Body of pancreas (tissue), 4 donors: ENCODE data around the gene EYS. TPM values are rescaled to one million over a fixed set of nuclear protein-coding genes. Genes with fewer than 3 reads are reported as not detected.
"Not testable (repeated sequence)": the region's sequence is repeated elsewhere in the genome, so short reads cannot be mapped to it uniquely, and the experiment has no call there.

Experiments used
- ATAC-seq: fragments of 150-250 bp; one replicate; pipeline ENCODE4 v1.9.1; 2016
- DNase-seq, 4 donors: peaks; one replicate each; pipeline ENCODE4 v3.0.0-alpha.2; 2019
- H3K27ac ChIP-seq, 4 donors: fragments of 200-600 bp; sonication (generic); 1 replicate in 3 of 4; 2 replicates in 1 of 4; pipeline versions ENCODE4 v1.5.1 to v1.6.1; 2016 to 2019; ENCODE audit warnings: mild to moderate bottlenecking in 1 of 4, mixed read lengths in 1 of 4, moderate library complexity in 1 of 4
- H3K27me3 ChIP-seq, 2 donors: fragments of 200-600 bp; sonication (generic); one replicate each; pipeline ENCODE4 v1.6.0; 2016; ENCODE audit warnings: mild to moderate bottlenecking in 1 of 2
- H3K36me3 ChIP-seq, 2 donors: fragments of 200-600 bp; sonication (generic); replicated peaks in 1 of 2; 2 replicates each; pipeline ENCODE4 v1.5.1; 2016; ENCODE audit warnings: low read depth in 2 of 2; ENCODE audit not compliant: insufficient read depth in 1 of 2
- H3K4me1 ChIP-seq: fragments of 200-600 bp; sonication (generic); one replicate; pipeline ENCODE4 v1.6.0; 2016
- H3K4me3 ChIP-seq, 2 donors: fragments of 200-600 bp; sonication (generic); 1 replicate in 1 of 2; 2 replicates in 1 of 2; pipeline ENCODE4 v1.5.1; 2016 to 2019
- H3K9me3 ChIP-seq, 3 donors: fragments of 200-600 bp; sonication (generic); 1 replicate in 2 of 3; 2 replicates in 1 of 3; pipeline ENCODE4 v1.5.1; 2016
- CTCF ChIP-seq, 7 experiments: fragments of 450-650 bp in 4 of 7; fragments of 200-600 bp in 3 of 7; sonication (generic) in 3 of 7; IDR thresholded peaks; one replicate each; pipeline ENCODE4 v1.5.1; 2016 to 2019; ENCODE audit warnings: antibody characterized with exemption in 7 of 7
- POLR2A ChIP-seq, 3 donors: fragments of 450-650 bp; IDR thresholded peaks; one replicate each; pipeline ENCODE4 v1.6.1; 2016; ENCODE audit warnings: antibody characterized with exemption in 3 of 3, mild to moderate bottlenecking in 2 of 3
- WGBS, 2 donors: methylation state at CpG; one replicate each; pipeline ENCODE4 v1.1.5; 2017; 5-methylcytosine and 5-hydroxymethylcytosine counted together
- intact Hi-C: fragments of 100-400 bp; cut with DNase I; formaldehyde crosslinking; loops from one replicate; pipeline ENCODE4 v1.15.1; 2023
- total RNA-seq, 2 donors: library from RNA; depleted of rRNA; stranded (reverse); fragments of >200 nt; gene quantifications; one replicate each; pipeline ENCODE4 v1.1.0, GENCODE V29; 2016

The EYS gene
- total RNA-seq, 2 donors from 2014 or later: 0.26 TPM; not detected in 1

DNA sequence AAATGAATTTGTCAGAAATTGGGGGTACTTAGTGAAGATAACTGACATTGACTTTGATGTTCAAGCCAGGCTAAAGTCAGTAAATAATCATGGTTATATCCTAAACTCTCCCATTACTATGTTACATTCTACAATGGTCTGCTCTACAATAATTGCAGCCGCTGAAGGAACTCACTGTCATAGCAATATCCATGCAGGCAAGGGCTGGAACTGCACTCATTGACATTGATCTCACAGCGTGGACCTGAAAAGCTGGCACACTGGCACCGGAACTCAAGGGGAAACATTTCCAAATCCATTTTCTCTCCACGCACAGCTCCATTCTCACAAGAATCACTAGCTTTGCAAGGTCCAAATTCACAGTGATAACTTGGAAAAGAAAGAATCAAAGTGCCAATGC, 702.7 kb downstream of the EYS start:
- no peak overlapping the region for H3K27ac ChIP-seq
- intact Hi-C loops: no loop called here
- WGBS, 2 donors: 84 to 87% methylated on average over 4 of the region's 4 CpGs
- no peaks in the 10 kb centered on the region for H3K27me3 ChIP-seq
- H3K36me3 ChIP-seq: no peaks in the 10 kb centered on the region
- ATAC-seq (no peak), DNase-seq (no peak)
- no peak overlapping the region for H3K4me3 ChIP-seq
- no peaks in the 10 kb centered on the region for H3K4me1 ChIP-seq
- H3K9me3 ChIP-seq: no peaks in the 10 kb centered on the region
- no peak for TF ChIP-seq CTCF (IDR thresholded peaks at IDR 0.05)
- no peak for TF ChIP-seq POLR2A (IDR thresholded peaks at IDR 0.05)

DNA sequence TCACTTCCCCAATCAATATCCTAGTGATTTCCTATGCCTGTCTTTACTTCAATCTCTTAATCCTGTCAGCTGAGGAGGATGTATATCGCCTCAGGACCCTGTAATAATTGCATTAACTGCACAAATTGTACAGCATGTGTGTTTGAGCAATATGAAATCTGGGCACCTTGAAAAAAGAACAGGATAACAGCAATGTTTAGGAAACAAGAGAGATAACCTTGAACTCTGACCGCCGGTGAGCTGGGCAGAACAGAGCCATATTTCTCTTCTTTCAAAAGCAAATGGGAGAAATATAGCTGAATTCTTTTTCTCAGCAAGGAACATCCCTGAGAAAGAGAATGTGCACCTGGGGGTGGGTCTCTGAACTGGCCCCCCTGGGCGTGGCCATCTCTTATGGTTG, 704.1 kb downstream of the EYS start:
- not testable (repeated sequence) for ATAC-seq
- WGBS, 2 donors: 86 to 93% methylated on average over 4 of the region's 4 CpGs

DNA sequence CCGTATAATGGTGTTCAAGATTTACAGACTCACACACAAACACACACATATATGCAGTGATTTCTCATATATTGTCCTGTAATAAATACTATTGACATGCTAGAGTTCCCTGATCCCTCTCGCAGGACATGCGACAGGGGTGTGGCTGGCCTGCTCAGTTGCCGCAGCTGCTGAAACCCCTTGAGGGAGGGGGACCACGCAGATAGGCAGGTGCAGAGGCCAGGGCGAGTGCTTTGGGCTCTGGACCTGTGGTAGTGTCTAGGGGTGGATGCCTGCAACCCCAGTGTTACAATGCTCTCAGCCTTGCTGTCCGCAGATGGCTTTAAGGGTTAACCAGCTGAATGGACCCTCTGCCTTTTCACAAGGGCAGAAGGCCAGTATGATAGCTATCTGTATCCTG, 706.2 kb downstream of the EYS start:
- Histone ChIP-seq H3K4me3 (no peak overlapping the region), H3K9me3 (no peaks in the 10 kb centered on the region), H3K27ac (no peak overlapping the region), H3K36me3 (no peaks in the 10 kb centered on the region), H3K27me3 (no peaks in the 10 kb centered on the region), H3K4me1 (peaks cover 7% of the 10 kb centered on the region)
- intact Hi-C loops: no loop called here
- ATAC-seq (no peak), DNase-seq (no peak)
- TF ChIP-seq CTCF (IDR thresholded peaks at IDR 0.05): no peak
- TF ChIP-seq POLR2A (IDR thresholded peaks at IDR 0.05): no peak
- 83 to 100% methylated on average over 4 to 7 of the region's 7 CpGs for WGBS, 2 donors

More for the DNA sequence above, 704.1 kb downstream of the EYS start:
- H3K9me3 ChIP-seq, H3K27me3 ChIP-seq, intact Hi-C loops, H3K36me3 ChIP-seq, H3K4me1 ChIP-seq, H3K27ac ChIP-seq, H3K4me3 ChIP-seq, DNase-seq: not testable (repeated sequence)

DNA sequence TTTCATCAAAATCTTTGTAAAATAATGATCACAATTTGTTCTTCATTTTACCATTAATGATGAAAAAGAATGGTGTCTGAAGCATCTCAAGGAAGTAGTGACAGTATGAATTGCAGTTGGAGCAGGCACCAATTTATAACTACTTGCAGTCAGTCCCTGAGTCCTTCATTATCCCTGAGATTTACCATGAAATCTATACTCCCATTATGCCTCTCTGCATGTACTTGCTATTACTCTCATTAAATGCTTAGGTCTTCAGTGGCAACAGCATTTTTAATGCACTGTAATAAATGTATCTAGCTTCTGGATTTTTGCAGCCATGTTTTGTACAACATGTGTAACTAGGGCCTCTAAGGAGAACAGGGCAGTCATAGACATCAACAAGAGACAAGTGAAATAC, 708.8 kb downstream of the EYS start:
- TF ChIP-seq CTCF (IDR thresholded peaks at IDR 0.05) (no peak), POLR2A (IDR thresholded peaks at IDR 0.05) (no peak)
- Histone ChIP-seq H3K4me3 (no peak overlapping the region), H3K27me3 (no peaks in the 10 kb centered on the region), H3K4me1 (peaks cover 13% of the 10 kb centered on the region), H3K27ac (no peak overlapping the region), H3K36me3 (no peaks in the 10 kb centered on the region), H3K9me3 (no peaks in the 10 kb centered on the region)
- intact Hi-C loops: no loop called here
- DNase-seq (no peak), ATAC-seq (no peak)

- Histone ChIP-seq H3K4me3 (no peak overlapping the region), H3K27ac (no peak overlapping the region), H3K4me1 (peaks cover 19% of the 10 kb centered on the region), H3K9me3 (no peaks in the 10 kb centered on the region), H3K36me3 (no peaks in the 10 kb centered on the region), H3K27me3 (no peaks in the 10 kb centered on the region)
- intact Hi-C loops: no loop called here
- 74 to 81% methylated on average over 4 of the region's 4 CpGs for WGBS, 2 donors
- TF ChIP-seq CTCF (IDR thresholded peaks at IDR 0.05) (no peak), POLR2A (IDR thresholded peaks at IDR 0.05) (no peak)
- DNase-seq (no peak), ATAC-seq (no peak)
Measured at GRCh38 chr6:64996301-64996700, 710.7 kb downstream of the EYS start.
